ENCODE data around the gene PSMB11.

DNA sequence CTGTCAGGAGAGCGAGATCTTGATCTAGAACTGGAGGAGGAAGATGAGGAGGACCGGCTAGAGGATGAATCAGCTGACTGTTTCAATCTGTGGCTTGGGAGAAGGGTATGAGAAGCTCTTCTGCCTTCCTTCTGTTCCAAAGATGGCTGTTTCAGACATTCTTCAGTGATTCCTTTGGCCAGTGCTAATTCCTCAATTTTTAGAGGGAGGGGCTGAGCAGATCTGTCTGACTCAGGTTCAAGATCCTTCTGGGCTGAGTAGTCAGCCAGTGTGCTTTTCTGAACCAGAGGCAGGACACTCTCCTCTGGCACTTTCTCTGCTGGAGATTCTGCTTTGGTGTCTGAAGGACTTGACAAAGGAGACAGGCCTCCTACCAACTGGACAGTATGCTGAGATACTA is 37.7 kb downstream of the PSMB11 start:
- TF ChIP-seq POLR2A (IDR thresholded peaks at IDR 0.05): no peak
- TF ChIP-seq, protein P1, sequence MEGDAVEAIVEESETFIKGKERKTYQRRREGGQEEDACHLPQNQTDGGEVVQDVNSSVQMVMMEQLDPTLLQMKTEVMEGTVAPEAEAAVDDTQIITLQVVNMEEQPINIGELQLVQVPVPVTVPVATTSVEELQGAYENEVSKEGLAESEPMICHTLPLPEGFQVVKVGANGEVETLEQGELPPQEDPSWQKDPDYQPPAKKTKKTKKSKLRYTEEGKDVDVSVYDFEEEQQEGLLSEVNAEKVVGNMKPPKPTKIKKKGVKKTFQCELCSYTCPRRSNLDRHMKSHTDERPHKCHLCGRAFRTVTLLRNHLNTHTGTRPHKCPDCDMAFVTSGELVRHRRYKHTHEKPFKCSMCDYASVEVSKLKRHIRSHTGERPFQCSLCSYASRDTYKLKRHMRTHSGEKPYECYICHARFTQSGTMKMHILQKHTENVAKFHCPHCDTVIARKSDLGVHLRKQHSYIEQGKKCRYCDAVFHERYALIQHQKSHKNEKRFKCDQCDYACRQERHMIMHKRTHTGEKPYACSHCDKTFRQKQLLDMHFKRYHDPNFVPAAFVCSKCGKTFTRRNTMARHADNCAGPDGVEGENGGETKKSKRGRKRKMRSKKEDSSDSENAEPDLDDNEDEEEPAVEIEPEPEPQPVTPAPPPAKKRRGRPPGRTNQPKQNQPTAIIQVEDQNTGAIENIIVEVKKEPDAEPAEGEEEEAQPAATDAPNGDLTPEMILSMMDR (IDR thresholded peaks at IDR 0.05 in 8 of 11, conservative IDR thresholded peaks at IDR 0.05 in 3 of 11): no peak

Data from spleen (tissue), 7 donors.